ENCODE results near the gene RUNX3.

Gene RUNX3

DNA sequence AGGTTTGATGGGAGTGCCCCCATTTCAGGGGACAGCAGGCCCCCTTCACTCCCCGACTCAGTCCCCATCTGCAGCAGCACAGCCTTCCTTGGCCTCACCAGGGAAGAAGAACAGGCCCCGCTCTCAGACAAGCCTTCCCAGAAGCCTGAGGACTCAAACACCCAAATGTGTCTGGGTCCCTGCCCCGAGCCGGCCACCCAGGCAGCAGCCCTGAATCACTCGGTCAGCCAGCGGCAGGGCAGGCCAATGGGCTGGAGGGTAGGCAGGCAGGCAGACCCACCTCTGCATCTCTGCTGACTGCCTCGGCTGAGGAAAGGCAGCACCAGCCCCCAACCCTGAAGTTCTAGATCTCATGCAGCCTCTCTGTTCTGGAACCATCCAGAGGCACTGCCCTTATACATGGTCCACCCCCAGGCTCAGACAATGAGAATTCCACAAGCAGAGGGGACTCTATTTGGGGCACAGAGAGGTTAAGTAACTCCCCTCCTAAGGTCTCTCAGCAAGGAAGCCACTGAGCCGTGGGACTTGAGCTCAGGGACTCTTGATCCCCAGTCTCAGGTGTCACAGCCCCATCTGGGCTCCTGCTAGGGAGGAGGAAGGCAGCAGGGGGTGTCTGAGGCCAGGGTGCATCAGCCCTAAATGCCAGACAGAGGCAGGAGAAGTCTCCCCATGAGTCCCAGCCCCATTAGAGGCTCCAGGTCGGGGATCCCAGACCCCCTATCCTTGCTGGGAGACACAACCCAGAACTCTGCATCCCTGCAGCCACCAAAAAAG, 33.2 kb upstream of the RUNX3 start:
- no peak for DNase-seq (ENCODE audit: low read depth, low spot score)

DNA sequence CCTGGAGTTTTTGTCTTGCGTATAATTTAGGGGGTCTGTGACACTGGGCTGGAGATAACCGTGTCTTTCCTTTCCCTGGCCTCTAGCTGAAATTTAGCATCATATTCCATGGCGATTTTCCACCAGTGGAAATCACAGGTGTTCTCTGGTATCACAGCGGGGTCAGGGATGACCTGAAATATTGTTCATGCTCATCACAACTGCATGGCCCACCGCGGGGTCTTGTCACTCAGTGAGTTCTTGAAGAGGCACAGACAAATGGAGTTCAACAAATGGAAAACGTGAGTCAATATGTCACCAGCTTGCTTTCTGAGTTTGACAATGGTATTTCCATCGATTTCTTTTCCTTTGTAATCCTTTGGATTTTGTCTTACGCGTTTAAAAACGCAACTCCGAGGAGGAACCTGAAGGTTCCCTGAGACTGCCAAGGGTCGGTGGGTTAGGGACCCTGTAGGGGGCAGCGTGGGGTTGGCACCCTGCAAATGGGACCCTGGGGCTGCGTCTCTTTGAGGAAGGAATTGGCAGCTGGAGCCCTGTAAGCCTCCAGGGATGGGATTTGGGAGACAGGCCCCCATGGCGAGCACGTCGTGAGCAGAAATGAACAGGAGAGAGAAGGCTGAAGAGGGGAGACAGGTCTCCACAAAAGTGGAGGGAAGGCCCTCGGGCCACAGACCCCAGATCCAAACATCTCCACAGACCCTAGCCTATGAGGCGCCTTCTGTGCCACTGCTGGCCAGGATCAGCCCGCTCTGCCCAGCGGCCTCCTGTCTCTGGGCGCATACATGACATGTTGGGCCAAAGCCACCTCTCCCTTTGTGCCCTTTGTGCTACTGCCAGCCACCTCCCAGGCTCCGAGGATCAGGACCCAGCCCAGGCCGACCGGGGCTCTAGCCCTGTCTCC, 32.1 kb upstream of the RUNX3 start:
- DNase-seq (ENCODE audit: low read depth, low spot score) = no peak

- DNase-seq (ENCODE audit: low read depth, low spot score) = no peak
These were observed 31.3 kb upstream of the RUNX3 start for GRCh38 chr1:24961334-24961733.

DNA sequence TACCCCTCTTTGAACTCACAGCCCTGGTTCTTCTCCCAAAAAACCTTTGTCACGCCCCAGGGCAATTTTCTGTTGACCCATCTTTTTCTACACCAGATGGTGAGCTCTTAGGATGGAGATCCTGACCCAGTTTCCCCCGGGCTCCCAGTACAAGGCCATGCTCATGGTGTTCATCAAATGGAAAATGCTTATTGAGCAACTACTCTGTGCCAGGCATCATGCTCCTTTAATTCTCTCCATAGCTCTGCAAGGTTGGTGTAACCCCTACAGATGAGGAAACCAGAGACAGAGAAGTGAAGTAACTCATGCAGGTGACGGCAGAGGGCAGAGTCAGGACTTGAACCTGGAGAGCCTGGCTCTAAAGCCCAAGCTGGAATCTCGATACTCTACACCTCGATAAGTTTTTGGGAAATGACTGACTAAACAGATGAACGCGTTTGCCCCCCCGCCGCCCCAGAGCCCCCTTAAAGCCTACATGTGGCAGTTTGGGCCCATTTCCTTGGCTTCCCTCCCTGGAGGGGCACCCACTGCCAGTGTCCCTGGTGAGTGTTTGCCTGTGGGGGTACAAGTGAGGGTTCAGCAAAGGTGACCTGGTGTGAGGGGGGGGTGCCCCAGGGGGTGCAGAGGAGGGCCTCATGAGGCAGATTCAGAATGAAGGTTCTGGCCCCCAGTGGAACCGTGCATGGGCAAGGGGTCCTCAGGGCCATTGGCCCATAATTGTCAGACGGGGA, 30.2 kb upstream of the RUNX3 start:
- DNase-seq (ENCODE audit: low read depth, low spot score) = no peak

- DNase-seq (ENCODE audit: low read depth, low spot score) = no peak
These were observed 29.5 kb upstream of the RUNX3 start for GRCh38 chr1:24959623-24959975.

DNA sequence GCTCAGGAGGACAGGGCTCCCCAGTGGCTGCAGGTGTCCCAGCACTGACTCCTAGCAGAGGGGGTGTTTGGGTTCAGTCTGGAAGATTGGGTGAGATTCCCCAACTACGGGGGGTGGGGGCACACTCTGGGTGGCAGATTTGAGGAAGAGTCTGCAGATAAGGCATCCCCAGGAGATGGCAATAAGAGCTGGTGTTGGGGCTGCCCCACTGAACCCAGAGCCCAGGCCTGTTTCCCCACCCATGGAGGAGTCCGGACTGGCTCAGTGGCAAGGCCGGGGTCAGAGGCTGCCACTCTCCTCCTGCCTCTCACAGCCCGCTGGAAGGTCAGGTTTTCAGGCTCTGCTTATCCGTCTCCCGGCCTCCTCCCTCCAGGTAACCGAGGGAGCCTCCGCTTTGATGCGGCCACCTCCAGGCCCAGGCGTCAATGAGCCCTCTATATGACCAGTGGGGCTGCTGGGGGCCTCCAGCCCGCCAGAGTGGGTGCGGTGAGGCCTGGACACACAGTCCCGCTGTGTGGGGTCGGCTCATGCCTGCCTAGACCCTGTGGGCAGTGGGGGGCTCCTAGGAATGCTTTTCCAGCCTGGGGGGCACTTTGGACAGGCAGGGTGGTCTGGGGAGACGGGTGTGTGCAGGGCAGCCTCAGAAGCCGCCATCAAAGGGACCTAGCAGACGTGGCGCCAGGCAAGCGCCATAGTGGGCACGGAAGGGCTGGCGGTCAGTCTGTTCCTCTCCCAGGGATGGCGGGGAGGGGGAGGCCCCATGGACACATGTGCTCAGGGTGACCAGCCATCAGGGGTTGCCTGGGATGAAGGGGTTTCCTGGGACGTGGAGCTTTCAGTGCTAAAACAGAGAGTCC, 28.9 kb upstream of the RUNX3 start:
- no peak for DNase-seq (ENCODE audit: low read depth, low spot score)

DNA sequence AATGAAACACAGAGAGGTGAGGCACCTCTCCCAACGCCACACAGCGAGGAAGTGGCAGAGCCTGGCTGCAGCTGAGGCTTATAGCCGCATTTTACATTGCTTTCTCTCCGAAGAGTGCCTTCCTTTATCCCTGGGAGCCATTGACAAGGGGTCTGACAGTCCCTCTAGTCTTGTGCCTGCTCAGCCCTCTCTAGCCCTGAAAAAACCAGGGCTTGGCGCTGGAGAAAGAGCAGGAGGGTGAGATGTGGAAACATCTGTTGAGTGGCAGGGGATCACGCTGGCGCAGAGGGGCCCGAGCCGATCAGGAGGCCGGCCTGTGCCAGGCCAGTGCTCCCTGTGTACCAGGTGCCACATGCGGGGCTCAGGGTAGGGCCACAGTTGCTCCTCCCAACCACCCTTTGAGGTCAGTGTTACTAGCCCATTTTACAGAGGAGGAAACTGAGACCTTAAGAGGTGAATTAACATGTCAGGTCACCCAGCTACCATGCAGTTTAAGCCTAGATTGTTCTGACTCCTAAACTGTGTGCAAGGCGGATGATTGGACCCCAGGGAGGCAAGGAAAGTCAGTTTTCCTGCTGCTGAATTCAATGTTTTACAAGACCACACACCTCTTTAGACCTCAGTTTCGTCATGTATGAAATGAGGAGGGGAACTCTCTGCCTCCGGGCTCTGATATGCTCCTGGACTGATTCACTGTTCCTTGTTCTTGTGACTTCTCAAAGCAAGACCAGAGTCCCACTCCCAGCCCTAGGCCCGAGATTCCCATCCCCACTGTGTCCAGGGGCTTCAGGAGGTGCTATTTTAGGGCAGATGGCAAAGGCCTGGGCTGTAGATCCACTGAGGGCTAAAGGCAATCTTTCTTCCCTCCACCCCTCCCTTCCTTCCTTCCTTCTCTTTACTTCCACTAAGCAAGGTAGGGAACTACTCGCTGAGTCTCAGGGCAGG, 28.0 kb upstream of the RUNX3 start:
- no peak for DNase-seq (ENCODE audit: low read depth, low spot score)

- no peak for DNase-seq (ENCODE audit: low read depth, low spot score)
These were observed 27.1 kb upstream of the RUNX3 start for GRCh38 chr1:24957016-24957807.

DNA sequence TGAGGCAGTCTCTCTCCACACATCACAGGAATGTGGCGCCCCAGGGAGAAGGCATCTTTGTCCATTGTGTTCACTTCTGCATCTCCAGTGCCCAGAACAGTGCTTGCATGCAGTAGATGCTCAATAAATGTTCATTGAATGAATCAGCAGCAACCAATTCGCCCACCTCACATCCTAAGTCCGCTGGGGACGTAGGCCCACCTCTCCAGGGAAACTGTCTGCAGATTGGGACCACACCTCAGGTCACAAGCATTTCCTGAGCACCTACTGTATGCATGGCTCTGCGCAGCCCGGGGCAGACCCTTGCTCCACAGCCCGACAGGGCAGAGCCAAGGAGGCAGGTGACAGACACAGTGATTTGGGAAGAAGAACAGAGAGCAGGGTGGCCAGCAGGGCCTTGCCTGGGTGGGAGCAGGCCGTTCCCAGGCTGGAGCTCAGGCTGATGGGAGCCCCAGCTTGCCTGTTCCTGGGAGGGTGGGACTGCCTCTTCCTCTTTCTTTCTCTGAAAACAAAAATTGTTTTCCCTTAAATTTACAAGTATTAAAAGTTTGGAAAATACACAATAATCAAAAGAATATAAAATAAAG, 25.8 kb upstream of the RUNX3 start:
- DNase-seq (ENCODE audit: low read depth, low spot score) = no peak

- DNase-seq (ENCODE audit: low read depth, low spot score) = no peak
These were observed 25.1 kb upstream of the RUNX3 start for GRCh38 chr1:24955161-24955560.

DNA sequence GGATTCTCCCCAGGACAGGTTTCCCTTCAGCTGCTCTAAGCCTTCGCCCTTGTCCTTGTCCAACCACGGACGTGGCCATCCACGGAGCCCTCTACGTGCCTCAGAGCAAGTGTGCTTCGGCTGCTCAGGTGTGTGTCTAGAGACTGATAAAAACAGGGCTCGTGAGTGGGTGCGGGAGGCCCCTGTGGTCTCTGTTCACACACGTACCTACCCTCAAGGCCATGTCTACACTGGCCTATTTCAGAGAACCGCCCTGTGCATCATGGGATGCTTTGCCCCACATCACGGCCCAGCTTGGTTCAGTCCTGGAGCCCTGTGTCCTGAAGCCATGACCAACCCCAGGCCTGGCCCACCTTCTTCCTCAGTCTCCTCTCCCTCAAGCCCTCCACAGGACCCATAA, 24.6 kb upstream of the RUNX3 start:
- no peak for DNase-seq (ENCODE audit: low read depth, low spot score)

- no peak for DNase-seq (ENCODE audit: low read depth, low spot score)
These were observed 23.9 kb upstream of the RUNX3 start for GRCh38 chr1:24954022-24954421.

DNA sequence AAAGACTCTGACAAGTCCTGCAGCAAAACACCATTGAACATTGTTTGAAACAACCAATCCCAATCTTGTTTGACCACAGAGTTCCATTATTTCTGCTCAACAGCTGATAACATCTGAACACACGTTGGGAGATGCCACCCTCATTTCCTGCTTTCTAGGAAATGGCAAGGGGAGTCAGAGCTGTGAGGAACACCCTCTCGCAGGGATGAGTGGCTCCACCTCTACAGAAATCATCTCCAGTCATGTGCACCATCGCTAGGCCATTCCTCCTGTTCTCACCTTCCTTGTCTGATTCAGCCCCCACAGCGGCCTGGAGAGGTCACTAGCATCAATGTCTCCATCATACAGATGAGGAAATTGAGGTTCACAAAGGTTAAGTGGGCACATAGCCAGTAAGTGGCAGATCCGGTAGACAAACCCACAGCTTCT, 22.4 kb upstream of the RUNX3 start:
- no peak for DNase-seq (ENCODE audit: low read depth, low spot score)

- no peak for DNase-seq (ENCODE audit: low read depth, low spot score)
These were observed 21.8 kb upstream of the RUNX3 start for GRCh38 chr1:24951810-24952412.

DNA sequence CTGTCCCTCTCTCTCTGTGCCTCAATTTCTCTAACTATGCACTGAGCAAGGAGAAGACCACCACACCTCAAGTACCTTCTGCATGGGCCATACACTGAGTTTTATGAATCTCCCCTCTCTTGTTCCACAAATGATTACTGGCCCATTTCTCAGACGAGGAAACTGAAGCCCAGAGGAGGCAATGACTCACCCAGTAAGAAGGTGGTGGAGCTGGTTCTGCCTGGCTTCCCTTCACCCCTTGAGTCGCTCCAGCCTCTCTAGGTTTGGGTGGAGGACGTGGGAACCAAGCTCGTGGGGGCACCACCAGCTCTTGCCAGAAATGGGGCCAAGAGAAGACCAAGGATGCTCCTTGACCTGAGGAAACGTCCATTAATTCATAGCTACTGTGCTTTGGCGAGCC, 21.3 kb upstream of the RUNX3 start:
- no peak for DNase-seq (ENCODE audit: low read depth, low spot score)

GRCh38 chr1:24949331-24949881, 19.3 kb upstream of the RUNX3 start:
- no peak for DNase-seq (ENCODE audit: low read depth, low spot score)

DNA sequence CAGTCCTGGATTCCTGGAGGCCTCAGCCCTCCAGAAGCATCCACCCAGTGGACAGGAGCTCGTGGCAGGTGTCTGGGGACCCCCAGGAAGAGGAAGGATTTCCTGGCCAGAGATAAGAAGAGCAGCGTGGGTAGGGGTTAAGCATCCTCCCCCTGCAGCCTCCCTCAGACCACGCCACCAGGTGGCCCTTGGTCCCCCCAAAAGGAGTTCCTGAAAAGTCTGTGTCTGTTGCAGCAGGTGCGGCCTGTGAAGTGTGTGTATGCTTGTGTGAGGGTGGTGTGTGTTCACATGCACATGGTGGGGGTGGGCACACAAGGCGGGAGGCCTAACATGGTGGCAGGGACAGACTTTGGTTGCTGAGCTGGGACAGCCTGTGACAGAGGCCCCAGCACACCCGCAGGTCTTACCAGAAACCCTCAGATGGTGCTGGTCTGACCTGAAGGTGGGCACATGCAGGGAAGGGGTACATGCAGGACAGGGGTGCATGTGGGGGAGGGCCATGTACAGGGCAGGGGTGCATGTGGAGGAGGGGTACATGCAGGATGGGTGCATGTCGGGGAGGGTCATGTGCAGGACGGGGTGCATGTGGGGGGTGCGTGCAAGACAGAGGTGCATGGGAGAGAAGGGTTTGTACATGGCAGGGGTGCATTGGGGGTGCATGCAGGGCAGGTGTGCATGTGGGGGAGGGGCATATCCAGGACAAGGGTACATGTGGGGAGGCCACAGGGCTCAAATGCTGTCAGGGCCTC, 18.2 kb upstream of the RUNX3 start:
- no peak for DNase-seq (ENCODE audit: low read depth, low spot score)

Measured in ELF-1 (cell line).